ENCODE data around the gene LRRC32. TPM values are rescaled to one million over a fixed set of nuclear protein-coding genes. Genes with fewer than 3 reads are reported as not detected.
"Not testable (repeated sequence)": the region's sequence is repeated elsewhere in the genome, so short reads cannot be mapped to it uniquely, and the experiment has no call there.

Gene LRRC32
- total RNA-seq, 1 donor from 2014 or later, result 5.6 TPM

DNA sequence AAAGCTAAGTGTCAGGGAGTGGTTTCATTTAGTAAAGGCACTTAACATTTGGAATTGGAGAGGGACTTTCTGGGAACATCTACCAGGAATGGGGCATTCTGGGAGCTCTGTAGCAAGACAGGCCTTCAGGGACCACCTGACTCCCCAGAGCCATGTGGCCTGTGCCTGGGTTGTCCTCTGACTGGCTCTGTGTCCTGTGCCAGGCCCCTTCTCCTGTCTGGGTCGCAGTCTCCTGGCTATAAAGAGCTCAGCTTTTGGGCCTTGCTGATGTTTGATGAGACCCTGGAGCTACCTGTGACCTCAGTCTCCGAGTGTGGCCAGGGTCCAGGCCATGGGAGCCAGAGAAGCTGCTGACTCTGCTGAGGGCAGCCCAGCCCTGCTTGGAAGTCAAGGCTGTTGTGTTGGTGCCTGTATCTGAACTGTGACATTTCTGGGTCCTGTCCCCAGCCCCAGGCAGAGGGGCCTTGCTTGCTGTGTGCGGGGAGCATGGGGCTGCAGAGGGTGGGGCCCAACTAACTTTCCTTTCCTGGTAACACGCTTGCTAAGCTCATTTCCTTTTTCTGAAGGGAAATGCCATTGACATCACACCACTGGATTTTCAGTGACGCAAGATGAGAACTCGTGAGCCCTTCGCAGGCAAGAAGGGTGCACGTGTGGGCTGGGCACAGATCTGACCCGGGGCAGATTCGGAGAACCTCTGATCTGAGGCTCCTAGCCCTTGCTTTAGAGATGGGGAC lies 41.3 kb downstream of the LRRC32 start:
- no peak for DNase-seq (ENCODE audit: low read depth)

GRCh38 chr11:76628408-76628947 lies 42.1 kb downstream of the LRRC32 start:
- no peak for DNase-seq (ENCODE audit: low read depth)

DNA sequence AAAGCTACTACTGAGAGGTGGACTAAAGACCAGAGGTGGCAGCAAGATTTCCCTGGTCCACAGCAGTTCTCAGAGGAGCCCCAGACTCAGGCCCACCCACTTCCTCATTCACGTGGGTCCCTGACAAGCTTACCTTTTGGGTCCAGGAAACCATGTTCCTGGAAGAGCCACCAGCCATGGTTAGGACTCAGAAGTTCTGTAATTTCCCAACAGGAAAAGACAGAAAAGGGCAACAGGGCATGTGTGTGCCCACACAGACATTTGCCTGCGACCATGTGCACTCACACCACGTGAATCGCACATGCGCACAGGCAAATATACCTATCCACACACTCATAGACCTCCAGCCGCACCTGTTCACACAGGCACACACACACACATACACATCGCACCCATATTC lies 42.9 kb downstream of the LRRC32 start:
- DNase-seq (ENCODE audit: low read depth), result no peak

DNA sequence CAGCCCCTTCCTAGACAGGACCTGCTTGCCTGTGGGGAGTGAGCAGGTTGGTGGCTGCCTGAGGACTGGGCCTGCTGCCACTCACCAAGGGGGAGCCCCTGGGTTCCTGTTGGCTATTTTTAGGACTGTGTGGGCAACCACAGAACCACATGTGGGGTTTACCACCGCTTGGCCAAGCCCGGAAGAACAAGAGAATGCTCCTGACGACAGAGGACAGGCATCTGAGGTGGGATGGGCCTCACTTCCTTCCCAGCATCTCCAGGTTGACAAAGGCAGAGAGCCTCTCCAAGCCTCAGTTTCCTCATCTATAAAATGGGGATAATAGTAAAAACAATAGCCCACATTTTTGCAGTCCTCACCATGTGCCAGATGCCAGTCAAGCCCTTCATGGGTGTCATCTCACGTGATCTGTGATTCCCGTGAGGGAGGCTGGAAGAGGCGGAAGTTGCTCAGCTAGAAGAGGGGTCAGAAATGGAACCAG lies 43.6 kb downstream of the LRRC32 start:
- peak; percentile 52 for DNase-seq (ENCODE audit: low read depth)

DNA sequence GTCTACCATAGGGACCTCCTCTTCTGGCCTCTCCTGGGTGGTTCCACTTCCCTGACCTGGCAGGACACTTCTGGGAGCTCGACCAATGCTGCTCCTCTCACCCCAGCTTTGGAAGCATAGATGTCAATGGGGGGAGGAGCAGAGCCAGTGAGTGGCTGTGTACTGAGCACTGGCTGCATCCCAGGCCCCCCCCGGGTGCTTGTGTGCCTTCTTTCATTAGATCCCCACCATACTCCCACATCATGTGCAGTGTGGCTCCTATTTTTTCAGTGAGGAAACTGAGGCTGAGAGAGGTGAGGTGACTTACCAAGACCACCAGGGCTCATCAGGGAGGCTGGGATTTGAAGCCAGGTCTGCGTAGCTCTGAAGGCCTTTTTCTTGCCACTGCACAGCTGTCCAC lies 44.3 kb downstream of the LRRC32 start:
- DNase-seq (ENCODE audit: low read depth), result no peak

DNA sequence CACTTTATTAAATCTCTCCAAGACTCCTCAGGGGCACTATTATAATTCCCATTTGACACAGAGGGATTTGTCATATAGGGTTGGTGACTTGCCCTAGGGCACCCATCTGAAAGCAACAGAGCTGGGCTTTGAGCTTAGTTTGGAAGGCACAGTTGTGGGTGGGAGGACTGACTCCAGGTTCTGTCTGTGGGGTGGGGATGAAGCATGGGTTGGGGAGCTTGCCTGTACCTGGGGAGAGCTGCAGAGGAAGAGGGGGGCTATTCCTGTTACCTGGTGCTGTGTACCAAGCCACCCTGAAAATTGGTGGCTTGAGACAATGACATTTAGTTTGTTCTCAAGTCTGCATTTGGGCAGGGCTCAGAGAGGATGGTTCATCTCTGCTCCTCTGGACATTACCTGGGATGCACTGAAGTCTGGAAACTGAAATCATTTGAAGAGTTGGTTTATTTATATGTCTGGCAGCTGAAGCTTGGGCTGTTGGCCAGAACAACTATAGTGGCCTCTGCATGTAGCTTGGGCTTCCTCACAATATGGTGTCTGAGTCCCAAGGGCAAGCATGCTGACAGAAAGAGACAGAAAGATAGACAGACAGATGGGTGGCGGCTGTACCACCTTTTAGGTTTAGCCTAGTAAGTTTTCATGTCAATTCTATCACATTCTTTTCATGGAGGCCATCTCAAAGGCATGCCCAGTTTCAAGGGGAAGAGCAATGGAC lies 44.9 kb downstream of the LRRC32 start:
- DNase-seq (ENCODE audit: low read depth), result no peak

DNA sequence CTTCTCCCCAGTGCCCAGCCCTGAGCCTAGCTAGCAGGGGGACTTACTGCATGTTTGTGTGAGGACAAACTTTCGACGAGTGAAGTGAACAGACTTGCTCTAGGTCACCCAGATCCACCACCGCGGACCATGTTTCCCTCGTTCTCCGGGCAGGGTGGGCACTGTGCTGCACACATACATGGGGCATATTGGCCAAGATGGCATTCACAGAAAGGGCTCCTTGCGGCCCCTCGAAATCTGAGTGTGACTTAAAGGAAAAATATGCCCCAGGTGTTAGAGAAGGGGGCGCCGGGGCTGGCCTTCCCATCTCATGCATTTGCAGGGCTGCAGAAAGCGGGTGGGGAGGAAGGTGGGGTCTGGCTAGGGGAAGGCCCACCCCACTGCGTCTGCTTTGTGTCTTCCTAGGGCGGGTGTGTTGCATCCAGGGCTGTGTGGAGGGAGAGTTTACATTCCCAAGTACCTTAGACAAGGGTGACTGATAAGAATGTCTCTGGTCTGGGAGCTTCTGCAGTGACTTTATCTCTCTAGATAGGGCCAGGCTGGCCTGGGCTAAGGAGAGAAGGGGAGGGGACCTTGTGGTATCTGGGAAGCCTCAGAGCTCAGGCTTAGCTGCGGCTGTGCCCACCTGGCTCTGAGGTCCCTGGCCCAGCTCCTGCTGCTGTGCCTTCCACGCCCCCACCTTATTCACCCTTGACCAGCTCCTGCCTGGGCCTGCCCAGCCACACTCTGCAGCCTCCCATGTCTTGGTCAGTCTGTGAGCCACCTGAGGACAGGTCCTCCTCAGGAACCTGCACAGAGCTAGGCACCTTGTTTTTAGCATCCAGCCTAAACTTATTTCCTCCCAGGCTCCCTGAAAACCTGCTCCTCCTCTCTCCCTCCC lies 45.8 kb downstream of the LRRC32 start:
- DNase-seq (ENCODE audit: low read depth), result no peak

GRCh38 chr11:76623884-76624419 lies 46.6 kb downstream of the LRRC32 start:
- no peak for DNase-seq (ENCODE audit: low read depth)

DNA sequence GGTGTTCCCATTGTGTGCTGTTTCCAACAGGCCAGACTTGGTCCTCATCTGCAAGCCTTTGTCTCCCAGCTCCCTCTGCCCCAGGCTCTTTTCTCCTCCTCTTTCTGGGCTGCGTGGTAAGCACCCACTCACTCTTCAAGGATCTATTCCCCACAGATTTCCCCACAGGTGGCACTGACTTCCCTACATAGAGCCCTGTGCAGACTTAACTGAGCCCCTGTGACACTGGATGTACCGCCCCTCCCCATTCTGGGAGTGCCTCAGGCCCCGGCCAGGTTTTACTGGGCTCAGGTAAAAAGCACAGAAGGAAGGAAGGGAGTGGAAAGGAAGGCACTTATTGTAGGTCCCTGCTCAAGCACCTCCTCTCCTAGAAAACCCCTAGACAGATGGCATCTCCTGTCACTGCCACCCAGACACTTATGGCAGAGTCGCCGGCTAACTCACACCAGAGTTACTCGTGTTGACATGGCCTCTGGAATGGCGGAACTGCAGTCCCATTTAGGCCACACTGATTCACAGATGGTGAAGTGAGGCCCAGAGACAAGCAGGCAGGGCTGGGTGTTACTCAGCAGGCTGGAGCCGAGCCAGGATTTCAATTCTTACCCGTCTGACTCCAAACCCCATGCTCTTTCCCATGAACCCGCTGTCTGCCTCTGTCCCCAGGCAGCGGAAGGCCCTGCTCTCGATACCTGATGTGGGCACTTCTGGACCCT lies 47.2 kb downstream of the LRRC32 start:
- no peak for DNase-seq (ENCODE audit: low read depth)

DNA sequence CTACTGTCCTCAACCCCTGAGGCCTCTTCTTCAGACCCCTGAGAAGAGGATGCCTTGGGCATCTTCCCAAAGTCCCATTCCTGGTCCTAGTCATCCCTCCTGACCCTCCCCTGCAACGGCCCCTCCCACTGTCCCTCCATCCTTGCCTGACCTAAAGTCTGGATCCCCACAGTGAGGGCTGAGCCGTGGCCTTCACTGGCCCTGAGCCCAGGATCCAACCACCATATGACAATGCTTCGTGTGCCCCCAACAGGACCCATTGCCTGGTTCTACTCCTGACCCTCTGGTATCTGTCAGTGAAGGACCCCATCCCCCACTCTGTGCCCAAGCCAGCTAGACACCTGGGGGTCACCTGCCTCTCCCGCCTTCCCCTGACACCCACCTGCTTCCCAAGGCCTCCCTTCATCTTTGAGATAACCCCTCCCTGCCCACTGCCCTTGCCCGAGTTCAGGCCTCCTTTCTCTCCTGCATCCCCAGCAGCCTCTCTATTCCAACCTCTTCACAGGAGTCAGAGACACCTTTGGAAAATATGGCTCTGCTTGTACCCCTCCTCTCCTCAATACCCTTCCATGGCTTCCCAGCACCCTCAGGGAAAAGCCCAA lies 48.0 kb downstream of the LRRC32 start:
- no peak for DNase-seq (ENCODE audit: low read depth)

- DNase-seq (ENCODE audit: low read depth), result no peak
These were observed 48.7 kb downstream of the LRRC32 start for GRCh38 chr11:76621868-76622267.

GRCh38 chr11:76621466-76621865 lies 49.1 kb downstream of the LRRC32 start:
- no peak for DNase-seq (ENCODE audit: low read depth)

DNA sequence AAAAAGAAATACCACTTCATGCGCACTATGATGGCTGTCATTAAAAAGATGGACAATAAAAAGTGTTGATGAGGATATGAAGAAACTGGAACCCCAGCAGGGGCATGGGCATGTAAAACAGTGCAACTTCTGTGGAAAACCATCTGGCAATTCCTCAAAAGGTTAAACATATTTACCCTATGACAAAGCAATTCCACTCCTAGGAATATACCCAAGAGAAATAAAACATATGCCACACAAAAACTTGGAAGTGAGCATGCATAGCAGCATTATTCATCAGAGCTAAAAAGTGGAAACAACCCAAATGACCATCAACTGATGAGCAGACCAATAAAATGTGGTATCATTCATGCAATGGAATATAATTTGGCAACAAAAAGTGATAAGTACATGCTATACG lies 50.1 kb downstream of the LRRC32 start:
- no peak for DNase-seq (ENCODE audit: low read depth)

DNA sequence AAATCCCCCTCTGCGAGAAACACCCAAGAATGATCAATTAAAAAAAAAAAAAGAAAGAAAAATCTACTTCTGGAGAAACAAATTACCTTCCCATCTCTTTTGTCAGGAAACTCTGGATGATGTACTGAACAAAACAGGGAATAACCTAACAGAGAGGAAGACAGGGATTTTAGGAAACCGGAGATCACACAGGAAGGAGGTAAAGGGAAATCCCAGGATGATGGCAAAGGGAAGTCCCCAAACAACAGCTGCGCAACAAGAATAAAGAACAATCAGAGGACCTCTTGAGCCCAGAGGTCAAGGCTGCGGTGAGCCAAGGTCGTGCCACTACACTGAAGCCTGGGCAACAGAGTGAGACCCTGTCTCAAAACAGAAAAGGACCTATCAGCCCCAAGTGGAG lies 50.7 kb downstream of the LRRC32 start:
- not testable (repeated sequence) for DNase-seq (ENCODE audit: low read depth)

- peak; percentile 29 for DNase-seq (ENCODE audit: low read depth)
These were observed 52.8 kb downstream of the LRRC32 start for GRCh38 chr11:76617553-76618265.

- DNase-seq (ENCODE audit: low read depth), result no peak
These were observed 53.6 kb downstream of the LRRC32 start for GRCh38 chr11:76616676-76617552.

DNA sequence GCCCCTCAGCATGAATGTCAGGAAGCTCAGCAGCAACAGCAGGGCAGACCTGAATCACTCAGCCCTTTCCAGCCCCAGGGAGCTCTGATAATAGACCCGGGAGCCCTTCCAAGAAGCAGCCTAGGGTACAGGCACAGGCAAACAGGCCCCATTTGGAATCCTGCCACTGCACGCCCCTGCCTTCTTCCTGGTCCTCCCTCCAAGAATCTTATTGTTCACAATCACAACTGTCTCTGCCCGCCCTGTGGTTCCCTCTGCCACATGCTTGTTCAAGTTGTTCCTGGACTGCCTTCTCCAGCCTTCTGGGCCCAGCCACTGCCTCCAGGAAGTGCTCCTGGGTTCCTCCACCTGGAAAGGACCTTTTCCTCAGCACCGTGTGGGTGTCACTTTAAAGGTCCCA lies 54.6 kb downstream of the LRRC32 start:
- peak; percentile 12 for DNase-seq (ENCODE audit: low read depth)

DNA sequence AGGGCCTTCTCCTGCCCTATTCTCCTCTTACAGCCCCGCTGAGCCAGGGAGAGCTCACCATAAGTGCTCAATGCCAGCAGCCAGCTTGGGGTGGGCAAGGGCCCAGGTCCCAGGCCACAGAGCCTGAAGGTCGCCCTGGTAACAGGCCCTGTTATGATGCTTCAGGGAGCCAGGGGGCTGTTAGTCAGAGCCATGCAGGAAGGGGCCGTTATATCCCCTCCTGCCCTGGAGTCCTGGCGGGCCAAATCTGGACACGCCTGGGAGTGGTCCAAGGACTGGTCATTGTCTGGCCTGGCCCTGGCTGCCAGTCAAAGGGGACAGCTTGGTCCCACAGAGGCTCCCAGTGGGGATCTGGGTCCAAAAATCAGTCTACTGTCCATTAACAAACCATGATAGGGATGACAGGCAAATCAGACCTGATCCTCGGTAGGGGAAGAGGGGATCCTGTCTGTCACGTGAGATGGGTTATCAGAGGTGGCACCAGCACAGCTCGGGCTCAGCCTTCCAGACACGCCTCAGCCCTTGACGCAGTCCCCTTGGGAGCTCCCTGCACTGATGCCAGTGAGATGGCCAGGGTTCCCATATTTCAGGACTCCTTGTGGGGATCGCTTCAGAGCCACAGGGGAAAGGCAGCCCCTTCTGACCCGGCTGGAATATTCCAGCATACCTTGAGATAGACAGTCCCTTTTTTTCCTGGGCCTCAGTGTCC lies 55.9 kb downstream of the LRRC32 start:
- DNase-seq (ENCODE audit: low read depth), result no peak
